Measurements from ENCODE around the gene GRK6.
A peak's percentile ranks its signal among the peaks of the same experiment; 100 is the strongest.

Gene GRK6

DNA sequence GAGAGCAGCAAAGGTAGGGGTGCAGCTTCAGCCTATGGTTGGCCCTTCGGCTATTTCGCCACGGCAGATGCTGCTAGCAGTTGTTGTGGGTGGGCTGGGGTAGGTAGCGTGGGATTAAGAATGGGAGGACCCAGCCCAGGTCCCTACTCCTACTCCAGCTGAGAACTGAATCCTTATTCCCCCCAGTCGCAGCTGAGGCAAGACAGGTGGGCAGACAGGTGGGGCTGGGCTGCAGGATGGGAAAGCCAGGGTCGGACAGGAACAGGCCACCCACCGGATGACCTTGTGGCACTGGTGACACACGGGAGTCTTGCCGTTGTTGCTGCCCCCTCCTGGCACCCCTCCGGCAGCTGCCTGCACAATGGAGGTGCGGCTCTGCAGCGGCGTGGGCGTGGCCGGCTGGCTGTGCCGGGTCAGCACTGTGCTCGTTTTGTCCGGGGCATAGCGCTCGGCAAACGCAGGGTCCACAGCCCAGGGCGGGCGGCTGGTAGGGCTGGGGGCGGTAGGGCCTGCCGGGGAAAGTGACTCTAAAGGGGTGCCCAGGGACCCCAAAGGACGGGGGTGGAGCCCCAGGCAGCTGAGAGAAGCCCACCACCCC lies 62.7 kb downstream of the GRK6 start:
- DNase-seq, result no peak

DNA sequence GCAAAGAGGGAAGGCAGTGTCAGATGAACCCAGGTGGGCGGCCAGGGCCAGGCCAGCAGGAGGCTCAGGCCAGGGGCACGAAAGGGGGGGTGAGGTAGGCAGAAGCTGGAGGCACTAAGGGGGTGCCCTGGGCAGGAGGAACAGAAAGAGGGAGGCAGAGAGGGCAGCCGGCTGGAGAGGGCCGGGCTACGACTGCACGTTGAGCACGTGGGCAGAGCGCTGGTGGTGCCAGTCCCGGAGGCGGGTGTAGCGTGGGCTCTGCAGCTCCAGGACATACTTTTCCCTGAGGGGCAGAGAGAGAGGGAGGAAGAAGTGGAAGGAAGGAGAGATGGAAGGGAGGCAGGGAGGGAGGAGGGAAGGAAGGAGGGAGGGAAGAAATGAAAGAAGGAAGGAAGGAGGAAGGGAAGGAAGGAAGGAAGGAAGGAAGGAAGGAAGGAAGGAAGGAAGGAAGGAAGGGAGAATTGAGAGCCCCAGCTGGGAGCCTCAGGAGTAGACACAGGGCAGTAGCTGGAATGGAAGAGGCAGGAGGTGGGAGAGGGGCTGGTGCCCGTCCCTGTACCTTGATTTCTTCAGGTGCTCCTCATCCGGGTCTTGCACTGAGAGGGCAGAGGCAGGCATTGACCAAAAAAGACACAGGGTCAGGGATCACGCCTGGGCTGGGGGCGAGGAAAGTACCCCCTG lies 64.0 kb downstream of the GRK6 start:
- DNase-seq, result no peak

DNA sequence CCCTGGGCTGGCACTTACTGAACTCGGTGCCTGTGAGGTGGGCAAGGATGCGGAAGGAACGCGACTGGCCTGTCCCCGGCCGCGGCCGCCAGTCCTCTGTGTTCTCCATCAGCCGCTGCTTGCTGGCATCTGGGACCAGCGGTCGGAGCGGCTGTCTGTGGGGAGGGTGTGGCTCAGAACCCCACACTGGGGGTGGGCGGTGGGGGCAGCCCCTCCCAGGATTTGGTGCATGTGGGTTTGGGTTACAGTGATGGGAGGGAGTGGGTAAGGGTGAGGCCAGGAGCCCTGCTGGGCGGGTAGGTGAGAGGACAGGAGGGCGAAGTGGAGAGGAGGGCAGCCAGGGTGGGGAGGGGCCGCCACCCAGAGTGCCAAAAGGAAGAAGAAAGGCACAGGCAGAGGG lies 64.5 kb downstream of the GRK6 start:
- DNase-seq, result no peak

DNA sequence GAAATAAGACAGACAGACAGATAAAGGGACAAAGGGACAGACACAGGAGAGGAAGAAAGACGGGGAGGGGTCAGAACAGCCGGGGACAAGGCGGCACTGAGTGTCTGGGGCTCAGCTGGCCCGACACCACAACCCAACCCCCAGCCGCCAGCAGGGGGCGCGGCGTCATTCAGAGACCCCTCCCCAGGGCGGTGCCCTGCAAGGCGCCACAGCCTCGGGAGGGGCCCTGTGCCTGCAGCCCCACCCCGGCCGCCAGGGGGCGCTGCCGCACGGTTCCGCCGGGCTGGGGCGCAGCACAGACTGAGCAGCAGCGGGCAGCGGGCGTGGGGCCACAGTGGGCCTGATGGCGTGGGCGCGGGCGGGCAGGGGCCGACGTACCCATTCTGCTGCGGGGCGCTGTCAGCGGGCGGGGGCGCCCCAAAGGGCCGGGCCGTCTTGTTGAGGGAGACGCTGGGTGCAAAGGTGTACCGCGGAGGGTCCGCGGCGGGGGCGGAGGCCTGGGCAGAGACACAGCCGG lies 65.0 kb downstream of the GRK6 start:
- peak in 1 of 6 experiments; percentile 11 for DNase-seq

DNA sequence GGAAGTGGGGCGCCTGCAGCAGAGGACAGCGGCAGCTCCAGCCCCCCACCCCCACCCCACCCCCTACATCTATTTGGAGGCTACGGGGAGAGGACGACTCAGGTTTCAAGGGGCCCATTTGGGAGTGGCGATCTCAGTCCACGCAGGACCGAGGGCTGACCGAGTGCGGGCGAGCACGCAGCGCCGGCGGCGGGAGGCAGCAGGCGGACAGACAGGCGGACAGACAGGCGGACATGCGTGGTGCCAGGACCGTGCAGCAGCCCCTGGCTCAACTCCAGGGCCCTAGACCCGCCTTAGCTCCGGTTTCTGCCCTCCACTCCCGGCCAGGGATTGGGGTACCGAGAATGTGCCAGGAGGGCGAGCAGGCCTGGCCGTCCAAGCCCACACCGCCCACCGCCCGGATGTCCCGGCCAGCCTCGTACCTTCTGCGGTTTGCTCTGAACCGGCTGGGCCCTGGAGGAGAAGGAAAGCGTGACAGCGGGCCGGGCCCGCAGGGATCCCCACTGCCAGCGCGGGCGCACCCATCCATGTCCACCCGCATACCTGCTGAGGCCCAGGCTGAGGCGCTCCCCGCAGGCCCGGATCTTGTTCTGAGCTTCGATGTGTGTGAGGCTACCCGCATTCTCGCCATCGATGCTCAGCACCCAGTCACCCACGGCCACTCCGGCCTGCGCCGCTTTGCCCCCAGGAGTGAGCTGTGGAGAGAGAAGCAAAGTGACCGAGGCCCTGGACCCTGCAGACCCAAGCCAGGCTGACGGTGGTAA lies 65.7 kb downstream of the GRK6 start:
- no peak for DNase-seq
